ENCODE measurements around the gene FSTL1.
"Not testable (repeated sequence)": the region's sequence is repeated elsewhere in the genome, so short reads cannot be mapped to it uniquely, and the experiment has no call there.

Gene FSTL1

GRCh38 chr3:120410541-120410940 is 40.3 kb downstream of the FSTL1 start:
- DNase-seq: no peak

GRCh38 chr3:120410116-120410515 is 40.7 kb downstream of the FSTL1 start:
- no peak for DNase-seq

- DNase-seq: no peak
Observed at GRCh38 chr3:120407508-120408287, 43.1 kb downstream of the FSTL1 start.

GRCh38 chr3:120404876-120405275 is 45.9 kb downstream of the FSTL1 start:
- DNase-seq: no peak

- no peak for DNase-seq
Observed at GRCh38 chr3:120402257-120402656, 48.5 kb downstream of the FSTL1 start.

- no peak for DNase-seq
Observed at GRCh38 chr3:120399372-120399771, 51.4 kb downstream of the FSTL1 start.

GRCh38 chr3:120396469-120396868 is 54.3 kb downstream of the FSTL1 start:
- DNase-seq: no peak

- no peak for DNase-seq
Observed at GRCh38 chr3:120394347-120394746, 56.4 kb downstream of the FSTL1 start.

GRCh38 chr3:120393761-120394160 is 57.0 kb downstream of the FSTL1 start:
- no peak for DNase-seq

- DNase-seq: no peak
Observed at GRCh38 chr3:120393243-120393642, 57.5 kb downstream of the FSTL1 start.

- DNase-seq: no peak
Observed at GRCh38 chr3:120382941-120383447, 67.8 kb downstream of the FSTL1 start.

- DNase-seq: no peak
Observed at GRCh38 chr3:120381503-120381902, 69.3 kb downstream of the FSTL1 start.

GRCh38 chr3:120377948-120378347 is 72.8 kb downstream of the FSTL1 start:
- DNase-seq: not testable (repeated sequence)

- no peak for DNase-seq
Observed at GRCh38 chr3:120370463-120370862, 80.3 kb downstream of the FSTL1 start.

- no peak for DNase-seq
Observed at GRCh38 chr3:120369037-120369467, 81.7 kb downstream of the FSTL1 start.

GRCh38 chr3:120368172-120368571 is 82.6 kb downstream of the FSTL1 start:
- DNase-seq: no peak

GRCh38 chr3:120364821-120365220 is 86.0 kb downstream of the FSTL1 start:
- DNase-seq: no peak

GRCh38 chr3:120364101-120364500 is 86.7 kb downstream of the FSTL1 start:
- no peak for DNase-seq

- DNase-seq: no peak
Observed at GRCh38 chr3:120357807-120358206, 93.0 kb downstream of the FSTL1 start.

GRCh38 chr3:120355486-120355885 is 95.3 kb downstream of the FSTL1 start:
- DNase-seq: no peak

GRCh38 chr3:120353463-120353862 is 97.3 kb downstream of the FSTL1 start:
- no peak for DNase-seq

- no peak for DNase-seq
Observed at GRCh38 chr3:120352017-120352416, 98.8 kb downstream of the FSTL1 start.

GRCh38 chr3:120350401-120350941 is 100.3 kb downstream of the FSTL1 start:
- no peak for DNase-seq

GRCh38 chr3:120349855-120350125 is 101.0 kb downstream of the FSTL1 start:
- DNase-seq: no peak
